Ectodermal cell (in vitro differentiated cells): Measurements from ENCODE around the gene FPR1.
"Not testable (repeated sequence)": the region's sequence is repeated elsewhere in the genome, so short reads cannot be mapped to it uniquely, and the experiment has no call there.

ENCODE experiments used
- H3K27ac ChIP-seq: 2 replicates; pipeline ENCODE4 v1.7.0; 2013; ENCODE audit warnings: mild to moderate bottlenecking, low read depth, low read length; ENCODE audit not compliant: insufficient read depth, poor library complexity, severe bottlenecking
- H3K27me3 ChIP-seq: 2 replicates; pipeline ENCODE4 v1.7.0; 2013; ENCODE audit warnings: mild to moderate bottlenecking, low read length; ENCODE audit not compliant: insufficient read depth, control insufficient read depth, poor library complexity, severe bottlenecking
- H3K36me3 ChIP-seq: one replicate; pipeline ENCODE4 v1.7.0; 2013; ENCODE audit warnings: low read length; ENCODE audit not compliant: control insufficient read depth, insufficient read depth
- H3K4me1 ChIP-seq: one replicate; pipeline ENCODE4 v1.7.0; 2013; ENCODE audit warnings: low read length; ENCODE audit not compliant: control insufficient read depth, insufficient read depth
- H3K4me3 ChIP-seq: 2 replicates; pipeline ENCODE4 v1.7.0; 2013; ENCODE audit warnings: low read depth, low read length, control low read depth; ENCODE audit not compliant: insufficient read depth
- H3K9me3 ChIP-seq: 2 replicates; pipeline ENCODE4 v1.7.0; 2013; ENCODE audit warnings: mild to moderate bottlenecking, low read length, moderate library complexity; ENCODE audit not compliant: control insufficient read depth
- WGBS, 2 experiments: methylation state at CpG; one replicate each; pipeline ENCODE4 v1.1.7; 2013; ENCODE audit warnings: missing lambda C conversion rate in 2 of 2; 5-methylcytosine and 5-hydroxymethylcytosine counted together

Gene FPR1

DNA sequence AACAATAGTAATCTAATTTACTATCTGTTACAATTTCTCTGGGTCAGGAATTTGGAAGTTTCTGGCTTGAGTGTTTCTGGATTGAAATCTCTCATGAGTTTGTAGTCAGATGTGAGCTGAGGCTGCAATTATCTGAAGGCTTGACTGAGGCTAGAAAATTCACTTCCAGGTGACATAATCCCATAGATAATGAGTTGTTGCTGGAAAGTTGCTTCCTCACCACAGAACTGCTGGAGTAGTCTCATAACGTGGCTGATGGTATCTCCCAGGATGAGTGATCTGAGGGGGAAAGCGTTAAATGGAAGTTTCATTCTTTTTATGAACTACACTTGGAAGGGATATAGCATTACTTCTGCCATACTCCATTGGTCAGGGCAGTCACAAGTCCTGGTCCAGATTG, 28.0 kb upstream of the FPR1 start:
- WGBS, 2 experiments = 53 to 65% methylated on average over 2 of the region's 2 CpGs
- H3K27me3 ChIP-seq = peaks cover 4% of the 10 kb centered on the region

DNA sequence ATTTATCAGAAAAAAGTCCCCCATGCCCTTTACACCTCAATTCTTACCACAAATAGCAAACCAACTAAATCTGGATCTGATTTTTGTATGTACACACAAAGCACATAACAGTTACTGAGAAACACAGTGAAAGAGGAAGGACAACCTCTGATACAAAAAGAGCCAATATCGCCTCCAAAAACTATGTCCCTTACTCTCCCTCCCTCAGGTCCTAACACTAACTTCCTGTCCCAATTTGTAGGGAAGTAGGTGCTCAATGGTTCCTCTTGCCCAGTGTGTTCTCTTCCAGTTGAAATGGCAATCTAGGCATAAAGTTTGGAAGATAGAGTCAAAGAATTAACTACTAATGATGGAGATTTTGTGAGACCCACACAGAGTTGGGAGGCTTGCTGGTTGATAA, 27.5 kb upstream of the FPR1 start:
- Histone ChIP-seq H3K36me3 (no peaks in the 10 kb centered on the region), H3K9me3 (no peaks in the 10 kb centered on the region), H3K27ac (no peak overlapping the region), H3K4me3 (no peak overlapping the region), H3K4me1 (no peaks in the 10 kb centered on the region), H3K27me3 (peaks cover 4% of the 10 kb centered on the region)
- 75 to 79% methylated on average over 1 of the region's 1 CpG for WGBS, 2 experiments

More for the DNA sequence above, 28.0 kb upstream of the FPR1 start:
- Histone ChIP-seq H3K4me1 (no peaks in the 10 kb centered on the region), H3K36me3 (no peaks in the 10 kb centered on the region), H3K27ac (no peak overlapping the region), H3K9me3 (no peaks in the 10 kb centered on the region), H3K4me3 (no peak overlapping the region)

DNA sequence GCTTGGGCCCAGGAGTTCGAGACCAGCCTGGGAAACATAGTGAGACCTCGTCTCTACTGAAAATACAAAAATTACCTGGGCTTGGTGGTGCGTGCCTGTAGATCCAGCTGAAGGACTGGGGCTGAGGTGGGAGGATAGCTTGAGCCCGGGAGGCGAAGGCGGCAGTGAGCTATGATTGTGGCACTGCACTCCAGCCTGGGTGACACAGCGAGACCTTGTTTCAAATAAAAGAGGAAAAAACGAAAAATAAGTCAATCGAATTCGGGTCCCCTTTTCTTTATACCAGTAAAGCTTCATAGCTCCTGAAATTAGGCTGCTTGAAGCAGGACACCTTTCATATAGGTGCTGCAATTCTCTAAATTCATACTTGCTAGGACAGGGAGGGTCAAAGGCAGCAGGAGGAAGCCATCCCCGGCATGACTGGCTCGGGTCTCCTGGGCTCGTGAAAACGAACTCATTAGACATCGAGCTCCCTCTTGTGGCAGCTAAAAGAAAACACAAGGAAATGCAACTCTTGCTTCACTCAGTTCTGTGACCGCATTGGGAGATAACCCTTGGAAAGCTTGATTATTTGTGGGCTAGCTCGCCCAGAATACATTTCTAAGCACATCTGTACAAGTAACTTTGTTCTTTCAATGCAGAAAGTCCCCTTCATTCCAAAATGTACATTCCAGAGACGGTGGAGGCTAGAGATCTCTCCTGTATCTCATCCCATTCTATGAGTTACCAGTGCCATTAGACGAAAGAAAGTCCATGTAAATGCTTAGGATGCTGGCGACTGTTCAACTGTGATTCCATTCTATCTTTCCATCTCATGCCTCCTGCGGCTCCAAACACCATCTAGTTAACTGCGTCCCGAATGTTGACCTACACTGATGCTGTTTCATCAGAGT, 26.1 kb upstream of the FPR1 start:
- Histone ChIP-seq H3K4me1 (no peaks in the 10 kb centered on the region), H3K36me3 (no peaks in the 10 kb centered on the region), H3K9me3 (no peaks in the 10 kb centered on the region), H3K27me3 (peaks cover 4% of the 10 kb centered on the region), H3K4me3 (no peak overlapping the region), H3K27ac (no peak overlapping the region)
- WGBS, 2 experiments = 44% methylated on average over 23 of the region's 23 CpGs

DNA sequence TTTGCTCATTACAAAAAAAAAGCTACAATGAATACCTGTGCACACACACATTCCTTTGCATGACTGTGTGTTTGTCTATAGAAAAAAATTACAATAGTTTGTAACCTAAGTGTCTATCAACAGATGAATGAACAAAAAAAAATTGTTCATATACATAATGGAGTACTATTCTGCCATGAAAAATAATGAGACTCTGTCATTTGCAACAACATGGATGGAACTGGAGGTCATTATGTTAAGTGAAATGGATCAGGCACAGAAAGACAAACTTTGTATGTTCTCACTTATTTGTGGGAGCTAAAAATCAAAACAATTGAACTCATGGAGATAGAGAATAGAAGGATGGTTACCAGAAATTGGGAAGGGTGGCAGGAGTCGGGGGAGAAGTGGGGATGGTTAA, 24.9 kb upstream of the FPR1 start:
- H3K9me3 ChIP-seq, H3K27ac ChIP-seq, H3K4me1 ChIP-seq, H3K36me3 ChIP-seq, H3K4me3 ChIP-seq, H3K27me3 ChIP-seq: not testable (repeated sequence)
- WGBS, 2 experiments = 95 to 100% methylated on average over 1 of the region's 1 CpG

DNA sequence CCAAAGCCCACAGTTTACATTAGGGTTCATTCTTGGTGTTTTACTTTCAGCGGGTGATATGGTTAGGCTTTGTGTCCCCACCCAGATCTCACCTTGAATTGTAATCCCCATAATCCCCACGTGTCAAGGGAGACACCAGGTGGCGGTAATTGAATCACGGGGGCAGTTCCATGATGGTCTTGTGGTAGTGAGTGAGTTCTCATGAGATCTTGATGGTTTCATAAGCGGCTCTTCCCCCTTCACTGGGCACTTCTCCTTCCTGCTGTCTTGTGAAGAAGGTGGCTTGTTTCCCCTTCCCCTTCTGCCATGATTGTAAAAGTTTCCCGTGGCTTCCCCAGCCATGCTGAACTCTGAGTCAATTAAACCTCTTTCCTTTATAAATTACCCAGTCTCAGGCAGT, 21.3 kb upstream of the FPR1 start:
- WGBS, 2 experiments = 59 to 64% methylated on average over 6 of the region's 6 CpGs
- Histone ChIP-seq H3K4me3 (no peak overlapping the region), H3K27me3 (no peaks in the 10 kb centered on the region), H3K36me3 (no peaks in the 10 kb centered on the region), H3K9me3 (no peaks in the 10 kb centered on the region), H3K4me1 (no peaks in the 10 kb centered on the region), H3K27ac (no peak overlapping the region)

DNA sequence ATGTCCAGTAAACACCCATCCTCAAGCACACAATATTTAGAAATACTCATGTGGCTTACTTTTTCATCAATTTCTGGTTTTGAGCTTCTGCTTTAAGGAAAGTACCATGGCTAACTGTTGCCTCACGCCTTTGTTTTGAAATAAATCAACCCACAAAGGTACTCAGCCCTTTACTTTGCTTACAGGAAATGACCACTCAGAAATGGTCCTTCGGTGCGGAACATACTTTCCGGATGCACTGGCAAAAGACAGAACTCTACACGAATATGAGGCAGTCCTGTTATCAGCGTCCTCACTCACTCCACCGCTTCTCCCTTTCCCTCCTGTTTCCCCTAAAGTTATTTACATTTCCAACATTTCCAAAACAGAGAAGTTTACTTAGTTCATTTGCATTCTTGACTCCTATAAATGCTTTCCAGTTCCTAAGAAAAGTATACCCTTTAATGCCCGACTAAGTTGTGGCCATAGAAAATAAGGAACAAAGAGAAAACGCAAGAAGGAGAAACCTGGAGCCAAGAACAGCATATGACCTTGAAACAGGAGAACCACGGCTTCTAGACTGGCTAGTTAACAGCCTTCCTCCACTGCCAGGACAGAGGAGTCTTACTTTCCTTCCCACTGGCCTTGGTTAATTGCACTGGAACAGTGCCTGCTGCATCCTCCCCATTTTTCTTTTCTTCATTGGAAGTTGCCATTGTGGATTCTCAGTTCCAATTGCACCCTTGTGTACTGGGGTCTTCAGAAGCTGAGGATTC, 19.9 kb upstream of the FPR1 start:
- H3K36me3 ChIP-seq = no peaks in the 10 kb centered on the region
- no peaks in the 10 kb centered on the region for H3K27me3 ChIP-seq
- 81 to 82% methylated on average over 10 of the region's 10 CpGs for WGBS, 2 experiments
- no peak overlapping the region for H3K27ac ChIP-seq
- H3K4me3 ChIP-seq = no peak overlapping the region
- H3K4me1 ChIP-seq = no peaks in the 10 kb centered on the region
- no peaks in the 10 kb centered on the region for H3K9me3 ChIP-seq

DNA sequence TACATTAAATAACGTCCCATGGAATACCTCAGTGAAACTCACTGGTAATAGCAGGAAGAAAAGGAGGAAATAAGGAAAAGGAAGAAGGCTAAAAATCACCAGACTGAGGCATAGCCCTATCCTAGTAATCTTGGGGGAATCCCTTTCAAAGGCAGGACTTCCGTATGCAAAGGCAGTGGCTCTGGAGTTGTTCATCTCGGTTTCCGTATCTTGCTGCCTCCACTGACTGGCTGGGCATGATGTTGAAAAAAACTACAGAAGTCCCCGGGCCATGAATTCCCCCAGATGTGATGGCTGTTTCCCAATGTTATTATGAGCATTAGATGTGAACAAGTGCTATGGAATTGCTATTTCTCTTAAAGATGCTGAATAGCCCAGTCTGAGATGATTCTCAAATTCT, 14.8 kb upstream of the FPR1 start:
- H3K27me3 ChIP-seq = no peaks in the 10 kb centered on the region
- H3K36me3 ChIP-seq = no peaks in the 10 kb centered on the region
- H3K4me3 ChIP-seq = no peak overlapping the region
- WGBS, 2 experiments = 82 to 84% methylated on average over 5 of the region's 5 CpGs
- no peaks in the 10 kb centered on the region for H3K9me3 ChIP-seq
- H3K4me1 ChIP-seq = no peaks in the 10 kb centered on the region
- H3K27ac ChIP-seq = no peak overlapping the region

DNA sequence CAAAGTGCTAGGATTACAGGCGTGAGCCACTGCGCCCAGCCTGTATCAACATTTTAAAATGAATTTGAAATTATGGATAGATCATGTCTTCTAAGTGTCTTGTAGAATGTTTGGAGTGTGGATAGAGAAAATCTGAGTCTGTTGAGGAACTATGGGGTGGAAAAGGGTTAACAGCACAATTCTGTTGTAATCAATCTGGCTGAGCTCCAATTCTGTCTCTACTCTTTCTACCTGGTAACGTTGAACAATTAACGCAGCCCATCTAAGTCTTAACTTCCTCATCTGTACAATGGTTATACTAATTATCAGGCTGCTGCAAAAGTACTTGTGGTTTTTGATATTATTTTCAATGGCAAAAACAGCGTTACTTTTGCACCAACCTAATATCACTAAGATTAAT, 13.4 kb upstream of the FPR1 start:
- Histone ChIP-seq H3K4me1 (no peaks in the 10 kb centered on the region), H3K36me3 (no peaks in the 10 kb centered on the region), H3K27me3 (no peaks in the 10 kb centered on the region), H3K27ac (no peak overlapping the region), H3K9me3 (no peaks in the 10 kb centered on the region), H3K4me3 (no peak overlapping the region)
- 75 to 77% methylated on average over 3 to 5 of the region's 5 CpGs for WGBS, 2 experiments

DNA sequence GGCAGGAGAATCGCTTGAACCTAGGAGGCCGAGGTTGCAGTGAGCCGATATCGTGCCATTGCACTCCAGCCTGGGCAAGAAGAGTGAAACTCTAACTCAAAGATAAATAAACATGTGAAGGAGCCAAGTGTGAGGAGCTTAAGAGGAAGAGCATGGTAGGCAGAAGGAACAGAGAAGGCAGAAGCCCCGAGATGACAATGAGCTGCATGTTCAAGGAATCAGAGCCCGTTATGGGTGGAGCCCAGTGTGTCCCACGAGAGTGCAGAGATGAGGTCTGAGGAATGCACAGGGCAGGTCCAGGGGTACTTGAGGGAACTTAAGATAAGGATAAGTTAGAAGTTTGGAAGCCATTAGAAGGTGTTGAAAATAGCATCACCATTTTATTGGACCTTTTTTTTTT, 10.0 kb upstream of the FPR1 start:
- H3K27ac ChIP-seq = no peak overlapping the region
- no peaks in the 10 kb centered on the region for H3K36me3 ChIP-seq
- 85 to 89% methylated on average over 7 of the region's 7 CpGs for WGBS, 2 experiments
- H3K9me3 ChIP-seq = no peaks in the 10 kb centered on the region
- H3K27me3 ChIP-seq = no peaks in the 10 kb centered on the region
- H3K4me3 ChIP-seq = no peak overlapping the region
- no peaks in the 10 kb centered on the region for H3K4me1 ChIP-seq

DNA sequence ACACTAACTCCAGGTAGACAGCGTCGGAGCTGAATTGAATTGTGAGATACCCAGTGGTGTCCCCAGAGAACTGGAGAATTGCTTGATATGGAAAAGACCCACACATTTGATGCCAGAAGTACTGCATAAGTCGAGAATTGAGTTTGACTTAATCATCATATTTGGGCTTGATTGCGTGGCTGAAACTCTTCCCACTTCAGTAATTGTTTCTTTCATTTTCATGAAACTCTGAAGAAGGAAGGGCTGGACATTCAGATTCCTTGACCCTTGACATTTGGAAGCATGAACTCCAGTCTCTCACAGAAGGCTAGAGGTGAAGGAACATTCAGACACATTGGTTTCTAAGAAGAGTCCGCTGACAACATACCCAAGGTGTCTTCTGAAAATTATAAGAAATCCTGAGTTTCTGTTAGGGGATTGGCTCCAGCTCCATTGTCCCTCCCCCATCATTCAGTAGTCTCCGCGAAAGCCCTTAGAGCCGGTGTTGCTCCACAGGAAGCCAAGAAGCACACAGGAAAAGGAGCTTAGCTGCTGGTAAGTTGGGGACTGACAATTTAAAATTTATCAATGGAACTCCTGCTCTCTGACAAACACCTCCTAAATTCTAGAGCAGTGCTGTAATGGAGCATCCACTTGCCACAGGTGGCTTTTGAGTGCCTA, 9.1 kb upstream of the FPR1 start, which contains the start of gene FPR2:
FPR2 (plus strand) TSS at position 484 of the 660 bp plus-strand sequence. CDS start 7,479 bp downstream, outside the sequence.
- 68 to 76% methylated on average over 7 to 8 of the region's 8 CpGs for WGBS, 2 experiments
- no peak within 1 kb of the TSS for H3K27ac ChIP-seq

More for the DNA sequence above, 9.1 kb upstream of the FPR1 start, which contains the start of gene FPR2:
- no peaks in the 10 kb centered on the region for H3K9me3 ChIP-seq
- H3K36me3 ChIP-seq = no peaks in the 10 kb centered on the region
- H3K4me3 ChIP-seq = no peak within 1 kb of the TSS
- H3K27me3 ChIP-seq = no peaks in the 10 kb centered on the region
- no peaks in the 10 kb centered on the region for H3K4me1 ChIP-seq
